Skeletal muscle satellite cell (primary cell): ENCODE results near the gene DPP10.

Experiments used
- H3K27me3 ChIP-seq: 2 replicates; pipeline ENCODE4 v1.7.0; 2013; ENCODE audit warnings: low read length; ENCODE audit not compliant: control insufficient read depth, insufficient read depth
- H3K36me3 ChIP-seq: 2 replicates; pipeline ENCODE4 v1.7.0; 2013; ENCODE audit warnings: mild to moderate bottlenecking, control low read depth, low read length; ENCODE audit not compliant: insufficient read depth
- H3K4me1 ChIP-seq: 2 replicates; pipeline ENCODE4 v1.7.0; 2013; ENCODE audit warnings: low read length; ENCODE audit not compliant: control insufficient read depth, insufficient read depth
- H3K4me2 ChIP-seq: 2 replicates; pipeline ENCODE4 v1.7.0; 2013; ENCODE audit warnings: mild to moderate bottlenecking, low read length
- H3K4me3 ChIP-seq: 2 replicates; pipeline ENCODE4 v1.7.0; 2013; ENCODE audit warnings: low read length
- H3K9ac ChIP-seq: 2 replicates; pipeline ENCODE4 v1.7.0; 2013; ENCODE audit warnings: mild to moderate bottlenecking, low read depth, low read length, moderate library complexity
- H3K9me3 ChIP-seq: replicated peaks from 2 replicates; pipeline ENCODE4 v1.7.0; 2013; ENCODE audit warnings: mild to moderate bottlenecking, control low read depth, low read length

DPP10 gene

DNA sequence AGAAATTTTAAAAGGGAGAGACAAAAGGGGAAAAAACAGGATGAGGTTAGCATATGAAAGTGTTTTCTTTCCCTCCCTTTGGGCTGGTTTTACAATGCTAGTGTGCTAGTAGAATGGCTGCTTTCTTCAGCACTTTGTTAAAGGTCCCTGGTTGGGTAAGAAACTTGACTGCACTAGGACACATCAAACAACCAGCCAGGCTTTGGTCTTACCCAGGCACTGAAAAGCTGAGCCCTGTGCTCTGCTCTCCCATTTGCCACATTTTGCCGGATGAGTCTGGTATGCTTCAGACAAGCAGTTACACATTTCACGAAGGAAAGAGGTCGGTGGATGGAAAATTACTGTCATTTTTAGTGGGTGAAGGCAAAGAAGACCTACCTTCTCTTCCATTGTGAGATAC is 242.0 kb downstream of the DPP10 start:
- H3K4me2 ChIP-seq = no peak overlapping the region
- no peak overlapping the region for H3K9ac ChIP-seq
- H3K36me3 ChIP-seq = no peaks in the 10 kb centered on the region
- no peak overlapping the region for H3K4me3 ChIP-seq
- no peaks in the 10 kb centered on the region for H3K27me3 ChIP-seq
- no peaks in the 10 kb centered on the region for H3K9me3 ChIP-seq
- no peaks in the 10 kb centered on the region for H3K4me1 ChIP-seq

DNA sequence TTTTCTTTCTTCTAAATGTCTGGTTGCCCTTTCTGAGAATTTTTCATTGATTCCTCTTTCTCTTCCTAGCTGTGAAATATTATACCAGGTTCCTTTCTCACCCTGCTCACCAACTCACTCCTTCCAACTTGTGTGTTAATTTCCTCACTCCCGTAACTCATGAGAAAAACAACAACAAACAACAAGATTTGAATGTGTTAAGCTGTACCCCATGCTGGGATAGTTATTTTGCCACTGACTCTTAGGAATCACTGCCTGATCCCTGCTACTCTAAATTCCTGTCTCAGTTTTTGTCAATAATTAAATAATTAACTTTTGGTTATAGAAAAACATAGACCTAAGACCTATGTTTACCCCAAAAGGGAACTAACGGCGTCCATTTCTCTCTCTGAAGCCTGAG is 242.7 kb downstream of the DPP10 start:
- Histone ChIP-seq H3K27me3 (no peaks in the 10 kb centered on the region), H3K4me2 (no peak overlapping the region), H3K4me1 (no peaks in the 10 kb centered on the region), H3K9ac (no peak overlapping the region), H3K9me3 (no peaks in the 10 kb centered on the region), H3K4me3 (no peak overlapping the region), H3K36me3 (no peaks in the 10 kb centered on the region)

DNA sequence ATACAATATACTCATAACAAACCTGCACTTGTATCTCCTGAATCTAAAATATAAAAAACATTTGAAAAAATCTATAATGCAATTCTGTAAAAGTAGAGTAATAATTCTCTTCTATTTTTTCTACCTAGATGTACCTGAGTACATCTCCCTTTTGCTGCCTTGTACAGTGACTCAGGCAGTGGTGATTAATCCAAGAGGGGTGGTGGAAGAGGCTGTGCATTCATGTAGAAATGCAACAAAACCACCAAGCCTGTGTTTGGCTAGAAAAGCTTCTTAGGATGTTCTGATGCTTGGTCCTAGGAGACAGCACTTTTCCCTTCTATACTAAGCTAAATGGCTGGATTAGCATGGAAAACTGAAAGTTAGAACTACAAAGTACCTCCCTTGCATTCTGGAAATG is 245.8 kb downstream of the DPP10 start:
- no peak overlapping the region for H3K9ac ChIP-seq
- H3K4me2 ChIP-seq = no peak overlapping the region
- H3K9me3 ChIP-seq = no peaks in the 10 kb centered on the region
- H3K4me1 ChIP-seq = no peaks in the 10 kb centered on the region
- H3K27me3 ChIP-seq = no peaks in the 10 kb centered on the region
- no peak overlapping the region for H3K4me3 ChIP-seq
- H3K36me3 ChIP-seq = no peaks in the 10 kb centered on the region

DNA sequence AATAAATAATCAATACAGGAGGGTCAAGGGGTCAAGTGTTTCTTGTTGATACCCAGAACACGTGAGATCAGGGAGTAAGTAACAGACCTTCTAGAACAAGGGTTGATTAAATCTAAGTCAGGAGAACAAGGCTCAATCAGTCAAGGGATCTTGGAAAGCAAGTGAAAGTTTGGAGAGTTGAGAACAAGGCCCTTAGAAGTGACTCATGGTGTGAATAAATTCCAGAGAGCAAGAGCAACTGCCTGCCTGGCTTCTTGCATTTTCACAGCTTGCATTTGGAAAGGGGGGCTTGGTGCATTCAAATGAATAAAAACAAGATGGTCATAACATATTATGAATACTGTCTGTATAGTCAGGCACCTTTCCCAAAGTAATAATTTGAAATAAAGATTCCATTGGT is 256.1 kb downstream of the DPP10 start:
- no peak overlapping the region for H3K4me3 ChIP-seq
- H3K9ac ChIP-seq = no peak overlapping the region
- no peaks in the 10 kb centered on the region for H3K36me3 ChIP-seq
- H3K9me3 ChIP-seq = peaks cover 4% of the 10 kb centered on the region
- H3K27me3 ChIP-seq = no peaks in the 10 kb centered on the region
- no peak overlapping the region for H3K4me2 ChIP-seq
- H3K4me1 ChIP-seq = no peaks in the 10 kb centered on the region

DNA sequence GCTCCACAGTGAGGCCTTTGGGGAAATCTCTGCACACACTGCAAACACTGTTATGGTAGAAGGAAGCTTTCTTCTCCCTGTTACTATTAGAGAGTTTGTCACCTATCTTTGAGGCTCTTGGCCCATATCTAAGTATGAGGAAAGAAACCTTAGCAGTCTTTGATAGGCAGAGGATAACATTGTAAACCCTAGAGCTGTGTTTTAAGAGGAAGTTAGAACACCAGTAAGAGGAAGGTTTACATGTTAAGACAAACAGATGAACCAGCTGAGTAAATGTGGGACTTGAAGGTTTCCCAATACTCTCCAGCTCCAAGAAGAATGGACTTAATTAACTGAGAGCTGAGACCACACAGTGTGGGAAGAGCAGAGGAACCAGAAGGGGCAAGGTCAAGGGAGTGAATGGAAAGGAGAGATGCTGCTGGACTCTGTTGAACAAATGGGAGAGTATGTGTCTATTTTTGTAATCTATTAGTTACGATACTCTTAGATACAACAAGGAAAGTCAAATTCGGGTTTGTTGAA is 257.0 kb downstream of the DPP10 start:
- Histone ChIP-seq H3K36me3 (no peaks in the 10 kb centered on the region), H3K4me1 (no peaks in the 10 kb centered on the region), H3K27me3 (no peaks in the 10 kb centered on the region), H3K9ac (no peak overlapping the region), H3K9me3 (peaks cover 8% of the 10 kb centered on the region), H3K4me2 (no peak overlapping the region), H3K4me3 (no peak overlapping the region)

DNA sequence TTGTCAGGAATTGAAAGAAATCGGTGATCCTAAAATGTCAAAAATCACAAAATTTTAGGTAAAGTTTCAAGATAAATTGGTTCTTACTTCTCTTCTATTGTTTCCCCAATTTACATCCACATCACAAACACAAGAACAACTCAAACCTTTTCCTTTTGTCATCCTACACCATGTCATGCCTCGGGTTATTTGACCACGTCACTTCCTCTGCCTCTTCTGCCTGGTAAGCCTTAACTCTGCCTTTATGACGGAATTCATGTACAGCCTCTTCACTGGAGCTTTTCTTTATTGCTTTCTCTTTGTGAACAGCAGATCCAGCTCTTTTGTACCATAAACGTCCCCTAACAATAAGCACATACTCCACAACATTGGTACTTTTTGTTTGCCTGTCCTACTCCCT is 258.0 kb downstream of the DPP10 start:
- no peaks in the 10 kb centered on the region for H3K27me3 ChIP-seq
- no peak overlapping the region for H3K4me3 ChIP-seq
- H3K36me3 ChIP-seq = no peaks in the 10 kb centered on the region
- H3K4me2 ChIP-seq = no peak overlapping the region
- H3K9ac ChIP-seq = no peak overlapping the region
- H3K9me3 ChIP-seq = peaks cover 13% of the 10 kb centered on the region
- no peaks in the 10 kb centered on the region for H3K4me1 ChIP-seq

DNA sequence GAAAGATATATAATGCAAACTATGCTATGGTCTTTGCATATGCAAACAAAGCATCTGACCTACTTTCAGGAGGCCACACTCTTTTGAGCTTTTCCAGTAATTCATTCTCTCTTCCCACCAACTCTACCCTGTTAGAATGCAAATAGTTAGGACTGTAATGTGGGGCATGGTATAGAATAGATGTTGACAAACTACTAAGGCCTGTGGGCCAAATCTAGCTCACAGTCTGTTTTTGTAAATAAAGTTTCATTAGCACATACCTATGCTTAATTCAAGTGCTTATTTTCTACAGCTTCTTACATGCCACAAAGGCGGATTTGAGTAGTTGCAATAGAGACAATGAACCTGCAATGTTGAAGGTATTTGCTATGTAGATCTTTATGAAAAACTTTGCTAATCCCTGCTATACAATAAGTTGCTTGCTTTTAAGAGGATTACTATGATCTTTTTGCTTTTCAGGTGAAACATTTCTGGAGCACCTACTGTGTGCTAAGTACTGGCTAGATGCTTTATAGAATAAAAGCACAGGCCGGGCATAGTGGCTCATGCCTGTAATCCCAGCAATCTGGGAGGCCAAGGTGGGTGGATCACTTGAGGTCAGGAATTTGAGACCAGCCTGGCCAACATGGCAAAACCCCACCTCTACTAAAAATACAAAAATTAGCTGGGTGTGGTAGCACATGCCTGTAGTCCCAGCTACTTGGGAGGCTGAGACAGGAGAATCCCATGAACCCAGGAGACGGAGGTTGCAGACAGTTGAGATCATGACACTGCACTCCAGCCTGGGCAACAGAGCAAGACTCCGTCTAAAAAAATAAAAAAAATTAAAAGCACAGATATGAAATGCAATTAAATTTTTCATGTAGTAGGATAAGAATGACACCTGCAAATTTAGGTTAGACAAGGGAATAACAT is 267.8 kb downstream of the DPP10 start:
- peaks cover 3% of the 10 kb centered on the region for H3K9me3 ChIP-seq
- no peaks in the 10 kb centered on the region for H3K27me3 ChIP-seq
- H3K36me3 ChIP-seq = no peaks in the 10 kb centered on the region
- H3K4me1 ChIP-seq = no peaks in the 10 kb centered on the region
- no peak overlapping the region for H3K4me2 ChIP-seq
- no peak overlapping the region for H3K4me3 ChIP-seq
- no peak overlapping the region for H3K9ac ChIP-seq

DNA sequence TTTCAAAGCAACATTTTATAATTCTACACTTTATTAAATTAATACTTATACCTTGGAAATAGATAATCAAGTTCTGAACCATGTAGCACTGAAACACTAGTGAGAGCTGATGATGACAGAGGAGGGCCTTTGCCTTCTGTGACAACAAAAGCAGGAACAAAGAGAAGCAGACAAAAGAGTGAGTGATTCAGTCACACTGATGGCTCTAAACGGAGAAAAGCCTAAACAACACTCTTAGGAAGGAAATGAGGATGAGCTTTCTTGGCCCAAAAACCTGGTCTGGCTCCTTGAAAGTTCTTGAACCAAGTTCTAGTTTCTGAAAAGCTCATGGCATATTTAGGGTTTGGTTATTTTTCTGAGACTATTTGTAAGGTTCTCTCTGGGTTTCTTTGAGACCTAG is 271.9 kb downstream of the DPP10 start:
- Histone ChIP-seq H3K9me3 (no peaks in the 10 kb centered on the region), H3K27me3 (no peaks in the 10 kb centered on the region), H3K4me2 (no peak overlapping the region), H3K4me3 (no peak overlapping the region), H3K9ac (no peak overlapping the region), H3K36me3 (no peaks in the 10 kb centered on the region), H3K4me1 (no peaks in the 10 kb centered on the region)

DNA sequence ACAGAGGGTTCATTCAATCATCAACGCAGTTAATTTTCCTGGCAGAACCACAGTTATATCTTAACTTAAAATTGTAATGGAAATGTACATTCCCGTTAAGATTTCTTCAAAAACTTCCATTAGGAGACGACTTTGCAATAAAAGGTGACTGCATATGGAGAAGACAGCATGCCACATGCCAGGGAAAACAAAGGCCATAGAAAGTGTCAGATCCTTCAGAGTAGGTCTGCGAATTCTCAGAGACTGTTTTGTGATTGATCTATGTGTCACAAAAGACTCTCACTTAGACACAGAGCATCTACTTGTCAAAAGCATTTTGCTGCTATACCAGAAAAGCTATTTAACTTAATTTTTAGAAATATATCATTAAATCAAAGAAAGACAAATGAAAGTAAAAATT is 274.6 kb downstream of the DPP10 start:
- H3K9ac ChIP-seq = no peak overlapping the region
- no peaks in the 10 kb centered on the region for H3K36me3 ChIP-seq
- no peak overlapping the region for H3K4me2 ChIP-seq
- H3K4me3 ChIP-seq = no peak overlapping the region
- no peaks in the 10 kb centered on the region for H3K4me1 ChIP-seq
- H3K9me3 ChIP-seq = peaks cover 2% of the 10 kb centered on the region
- H3K27me3 ChIP-seq = no peaks in the 10 kb centered on the region

DNA sequence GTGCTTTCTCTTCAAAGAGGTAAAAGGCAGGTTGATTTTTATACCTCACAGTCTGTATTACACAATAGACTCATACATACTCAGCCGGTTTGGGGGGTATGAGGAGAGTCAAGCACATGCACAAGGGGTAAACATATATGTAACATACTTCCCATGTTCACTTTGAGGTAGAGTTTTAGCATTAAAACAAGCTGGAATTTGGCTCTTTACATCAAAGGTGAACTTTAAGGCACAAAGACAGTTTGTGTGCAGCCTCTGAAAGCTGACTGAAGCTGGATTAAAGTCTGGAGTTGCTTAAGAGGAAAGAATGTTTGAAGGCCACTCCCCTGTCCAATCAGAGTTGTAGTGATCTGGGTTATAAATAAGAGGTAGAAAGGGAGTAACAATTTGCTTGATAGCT is 282.0 kb downstream of the DPP10 start:
- no peak overlapping the region for H3K9ac ChIP-seq
- H3K4me2 ChIP-seq = no peak overlapping the region
- no peaks in the 10 kb centered on the region for H3K4me1 ChIP-seq
- no peaks in the 10 kb centered on the region for H3K36me3 ChIP-seq
- H3K9me3 ChIP-seq = peaks cover 3% of the 10 kb centered on the region
- H3K27me3 ChIP-seq = no peaks in the 10 kb centered on the region
- no peak overlapping the region for H3K4me3 ChIP-seq

DNA sequence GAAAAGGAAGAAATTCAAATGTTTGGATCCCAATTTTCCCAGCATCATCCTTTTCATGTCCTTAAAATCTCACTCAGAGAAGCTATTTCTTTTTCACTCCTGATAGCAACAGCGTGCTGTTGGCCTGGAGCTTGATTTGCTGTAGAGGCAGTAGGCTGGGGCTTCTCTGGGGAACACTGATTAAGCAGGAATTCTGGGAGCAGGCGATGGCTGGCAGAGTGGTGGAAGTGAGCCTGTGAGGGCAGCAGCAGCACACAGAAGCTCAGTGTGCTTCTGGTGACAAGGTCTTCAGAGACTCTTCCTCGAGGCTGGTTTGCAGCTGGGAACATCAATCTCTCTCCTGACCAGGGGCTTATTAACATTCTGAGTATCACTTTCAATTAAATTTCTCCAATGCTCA is 284.6 kb downstream of the DPP10 start:
- Histone ChIP-seq H3K9me3 (peaks cover 4% of the 10 kb centered on the region), H3K27me3 (no peaks in the 10 kb centered on the region), H3K36me3 (no peaks in the 10 kb centered on the region), H3K4me1 (no peaks in the 10 kb centered on the region), H3K4me2 (no peak overlapping the region), H3K9ac (no peak overlapping the region), H3K4me3 (no peak overlapping the region)

DNA sequence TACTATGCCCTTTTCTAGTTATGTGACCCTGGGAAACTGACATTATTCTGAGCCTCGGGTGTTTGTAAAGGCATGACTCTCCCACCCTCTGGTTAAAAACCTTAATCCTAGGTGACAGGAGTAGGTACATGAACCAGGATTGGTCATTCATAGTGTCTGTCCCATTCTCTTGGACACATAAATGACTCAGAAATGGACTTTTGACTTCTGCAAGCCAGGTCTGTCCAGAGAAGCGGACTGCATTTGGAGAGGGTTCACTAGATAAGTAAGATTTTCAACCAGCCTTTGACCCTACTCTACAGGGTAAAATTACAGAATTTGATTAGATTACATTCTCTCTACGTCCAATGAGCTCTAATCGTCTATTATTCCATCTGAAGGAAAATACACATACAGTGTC is 285.9 kb downstream of the DPP10 start:
- no peak overlapping the region for H3K4me2 ChIP-seq
- H3K36me3 ChIP-seq = no peaks in the 10 kb centered on the region
- no peaks in the 10 kb centered on the region for H3K27me3 ChIP-seq
- H3K4me1 ChIP-seq = no peaks in the 10 kb centered on the region
- no peak overlapping the region for H3K4me3 ChIP-seq
- no peak overlapping the region for H3K9ac ChIP-seq
- H3K9me3 ChIP-seq = peaks cover 4% of the 10 kb centered on the region
